ENCODE data around the gene RHAG. TPM values are rescaled to one million over a fixed set of nuclear protein-coding genes. Genes with fewer than 3 reads are reported as not detected.

The RHAG gene
- total and polyA plus RNA-seq, 2 of the 8 experiments (the other 6 are each of a cell fraction or from before 2014, with no cell fraction given) = not detected

- no peak for TF ChIP-seq E2F6 (IDR thresholded peaks at IDR 0.05)
- TF ChIP-seq YY1 (IDR thresholded peaks at IDR 0.05; ENCODE audit: low read depth, low read length) = no peak
- TF ChIP-seq CHD1 (IDR thresholded peaks at IDR 0.05; ENCODE audit: low read depth, low read length) = no peak
- no peak for TF ChIP-seq USF2 (IDR thresholded peaks at IDR 0.05; ENCODE audit: low read length)
- no peak for TF ChIP-seq SP4 (IDR thresholded peaks at IDR 0.05; ENCODE audit: low read length)
Observed at GRCh38 chr6:49635480-49635879, 1.2 kb downstream of the RHAG start (continued).
